Measurements from ENCODE around the gene ST6GALNAC4. TPM values are rescaled to one million over a fixed set of nuclear protein-coding genes. Genes with fewer than 3 reads are reported as not detected.

Gene ST6GALNAC4
- total RNA-seq, 4 donors from 2014 or later, result 4.6 to 28.5 (median 16.5) TPM

DNA sequence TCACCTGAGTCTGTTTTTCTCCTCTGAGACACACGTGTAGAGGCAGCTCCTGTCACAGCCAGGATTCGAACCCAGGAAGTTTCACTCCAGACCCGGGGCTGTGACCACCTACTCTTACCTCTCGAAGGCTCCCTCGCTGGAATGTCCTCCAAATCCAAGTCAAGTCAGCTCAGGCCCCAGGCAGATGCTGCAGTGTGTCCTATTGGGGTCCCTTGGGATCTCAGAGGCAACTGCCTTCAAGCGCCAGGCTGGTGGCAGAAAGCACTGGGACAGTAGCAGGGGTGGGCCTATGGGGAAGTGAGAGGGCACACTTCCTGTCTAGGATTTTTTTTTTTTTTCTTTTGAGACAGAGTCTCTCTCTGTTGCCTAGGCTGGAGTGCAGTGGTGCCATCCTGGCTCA is 762 bp upstream of the ST6GALNAC4 start:
- H3K4me3 ChIP-seq (ENCODE audit: low read depth, poor library complexity, severe bottlenecking), result no peak overlapping the region
- DNase-seq (ENCODE audit: low spot score in 2 of 2), result no peak
- 50 to 57% methylated on average over 6 of the region's 6 CpGs for WGBS, 2 donors
- intact Hi-C loops (cut with DNase I; ENCODE audit: low total_unique reads), result no loop called here
- TF ChIP-seq, protein P1, sequence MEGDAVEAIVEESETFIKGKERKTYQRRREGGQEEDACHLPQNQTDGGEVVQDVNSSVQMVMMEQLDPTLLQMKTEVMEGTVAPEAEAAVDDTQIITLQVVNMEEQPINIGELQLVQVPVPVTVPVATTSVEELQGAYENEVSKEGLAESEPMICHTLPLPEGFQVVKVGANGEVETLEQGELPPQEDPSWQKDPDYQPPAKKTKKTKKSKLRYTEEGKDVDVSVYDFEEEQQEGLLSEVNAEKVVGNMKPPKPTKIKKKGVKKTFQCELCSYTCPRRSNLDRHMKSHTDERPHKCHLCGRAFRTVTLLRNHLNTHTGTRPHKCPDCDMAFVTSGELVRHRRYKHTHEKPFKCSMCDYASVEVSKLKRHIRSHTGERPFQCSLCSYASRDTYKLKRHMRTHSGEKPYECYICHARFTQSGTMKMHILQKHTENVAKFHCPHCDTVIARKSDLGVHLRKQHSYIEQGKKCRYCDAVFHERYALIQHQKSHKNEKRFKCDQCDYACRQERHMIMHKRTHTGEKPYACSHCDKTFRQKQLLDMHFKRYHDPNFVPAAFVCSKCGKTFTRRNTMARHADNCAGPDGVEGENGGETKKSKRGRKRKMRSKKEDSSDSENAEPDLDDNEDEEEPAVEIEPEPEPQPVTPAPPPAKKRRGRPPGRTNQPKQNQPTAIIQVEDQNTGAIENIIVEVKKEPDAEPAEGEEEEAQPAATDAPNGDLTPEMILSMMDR (IDR thresholded peaks at IDR 0.05), result no peak
- no peak for TF ChIP-seq POLR2A (IDR thresholded peaks at IDR 0.05)

GRCh38 chr9:127915801-127916719 is 781 bp downstream of the ST6GALNAC4 start:
- no peak for TF ChIP-seq POLR2A (IDR thresholded peaks at IDR 0.05)
- TF ChIP-seq, protein P1 (IDR thresholded peaks at IDR 0.05), result no peak
- no peak for DNase-seq (ENCODE audit: low spot score in 2 of 2)
- H3K4me3 ChIP-seq (ENCODE audit: low read depth, poor library complexity, severe bottlenecking), result peak overlapping the region; percentile 32
- WGBS, 2 donors, result 41 to 49% methylated on average over 27 of the region's 27 CpGs
- intact Hi-C loops (cut with DNase I; ENCODE audit: low total_unique reads), result no loop called here

- intact Hi-C loops (cut with DNase I; ENCODE audit: low total_unique reads), result no loop called here
- TF ChIP-seq, protein P1 (IDR thresholded peaks at IDR 0.05), result no peak
- TF ChIP-seq POLR2A (IDR thresholded peaks at IDR 0.05), result no peak
- WGBS, 2 donors, result 52 to 84% methylated on average over 3 to 5 of the region's 5 CpGs
Measured at GRCh38 chr9:127915325-127915752, 1.5 kb downstream of the ST6GALNAC4 start.

DNA sequence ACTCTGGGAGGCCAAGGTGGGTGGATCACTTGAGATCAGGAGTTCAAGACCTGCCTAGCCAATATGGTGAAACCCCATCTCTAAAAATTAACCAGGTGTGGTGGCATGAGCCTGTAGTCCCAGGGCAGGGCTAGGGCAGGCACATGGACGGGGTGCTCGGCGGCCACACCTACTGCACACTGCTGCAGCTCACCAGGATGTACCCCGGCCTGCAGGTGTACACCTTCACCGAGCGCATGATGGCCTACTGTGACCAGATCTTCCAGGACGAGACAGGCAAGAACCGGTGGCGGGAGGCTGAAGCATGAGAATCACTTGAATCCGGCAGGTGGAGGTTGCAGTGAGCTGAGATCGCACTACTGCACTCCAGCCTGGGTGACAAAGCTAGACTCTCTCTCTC is 3.2 kb downstream of the ST6GALNAC4 start:
- intact Hi-C loops (cut with DNase I; ENCODE audit: low total_unique reads), result loop anchor here (5.0 kb wide), 1 partner anchor 126 kb away; the partner anchor contains the start of gene CDK9
- DNase-seq (ENCODE audit: low spot score in 2 of 2), result no peak
- TF ChIP-seq POLR2A (IDR thresholded peaks at IDR 0.05), result no peak
- TF ChIP-seq, protein P1 (IDR thresholded peaks at IDR 0.05), result no peak
- 92 to 94% methylated on average over 11 of the region's 11 CpGs for WGBS, 2 donors
- H3K4me3 ChIP-seq (ENCODE audit: low read depth, poor library complexity, severe bottlenecking), result no peak overlapping the region

More at GRCh38 chr9:127915325-127915752, 1.5 kb downstream of the ST6GALNAC4 start:
- H3K4me3 ChIP-seq (ENCODE audit: low read depth, poor library complexity, severe bottlenecking), result no peak overlapping the region
- DNase-seq (ENCODE audit: low spot score in 2 of 2), result no peak

GRCh38 chr9:127912882-127913281 is 4.0 kb downstream of the ST6GALNAC4 start:
- 86 to 89% methylated on average over 5 of the region's 5 CpGs for WGBS, 2 donors
- intact Hi-C loops (cut with DNase I; ENCODE audit: low total_unique reads), result loop anchor here (5.0 kb wide), 1 partner anchor 126 kb away; the partner anchor contains the start of gene CDK9

More at GRCh38 chr9:127912882-127913281, 4.0 kb downstream of the ST6GALNAC4 start:
- DNase-seq (ENCODE audit: low spot score in 2 of 2), result no peak
- TF ChIP-seq, protein P1 (IDR thresholded peaks at IDR 0.05), result no peak
- no peak for TF ChIP-seq POLR2A (IDR thresholded peaks at IDR 0.05)
- H3K4me3 ChIP-seq (ENCODE audit: low read depth, poor library complexity, severe bottlenecking), result no peak overlapping the region

Measured in lower leg skin (tissue), 4 donors.